Right lobe of liver (tissue), 6 donors: ENCODE data around the gene RFX3. TPM values are rescaled to one million over a fixed set of nuclear protein-coding genes. Genes with fewer than 3 reads are reported as not detected.

Experiments used
- ATAC-seq, 4 donors: fragments of 200-7000 bp; cut with Tn5 transposase; one replicate each; pipeline ENCODE4 v1.9.1; 2020; ENCODE audit warnings: mild to moderate bottlenecking in 4 of 4, moderate library complexity in 4 of 4
- DNase-seq, 3 donors: peaks; one replicate each; pipeline ENCODE4 v3.0.0-alpha.2; 2020
- H3K27ac ChIP-seq, 3 donors: fragments of 200-600 bp; one replicate each; pipeline ENCODE4 v1.8.0; 2022
- H3K27me3 ChIP-seq, 2 donors: fragments of 200-600 bp; one replicate each; pipeline ENCODE4 v1.8.0; 2022
- H3K36me3 ChIP-seq, 4 donors: fragments of 200-600 bp; sonication (generic) in 1 of 4; one replicate each; pipeline versions ENCODE4 v1.5.1 to v1.8.0; 2017 to 2022; ENCODE audit warnings: control low read depth in 1 of 4
- H3K4me1 ChIP-seq, 4 donors: fragments of 200-600 bp; sonication (generic) in 1 of 4; one replicate each; pipeline versions ENCODE4 v1.5.1 to v1.8.0; 2017 to 2022; ENCODE audit warnings: control low read depth in 1 of 4
- H3K4me3 ChIP-seq, 3 donors: fragments of 200-600 bp; one replicate each; pipeline ENCODE4 v1.8.0; 2022
- H3K9me3 ChIP-seq, 4 donors: fragments of 200-600 bp; sonication (generic) in 1 of 4; one replicate each; pipeline versions ENCODE4 v1.5.1 to v1.8.0; 2017 to 2022; ENCODE audit warnings: control low read depth in 1 of 4
- POLR2A ChIP-seq: fragments of 450-650 bp; IDR thresholded peaks from one replicate; pipeline ENCODE4 v1.6.1; 2017; ENCODE audit warnings: antibody characterized with exemption, mild to moderate bottlenecking
- WGBS: methylation state at CpG from one replicate; pipeline ENCODE4 v1.1.6; 2018; ENCODE audit warnings: low coverage, low lambda C conversion rate; ENCODE audit not compliant: insufficient coverage; ENCODE audit errors: missing lambda C conversion rate; 5-methylcytosine and 5-hydroxymethylcytosine counted together
- intact Hi-C, 2 donors: fragments of 100-400 bp; cut with DNase I; formaldehyde crosslinking; loops; one replicate each; pipeline versions ENCODE4 v1.11.2 to v1.14.1; 2022
- total RNA-seq, 6 experiments: library from RNA; depleted of rRNA in 2 of 6; stranded (reverse); fragments of >200 nt in 2 of 6; fragmentation: NEBNext Ultra II Directional in 3 of 6; extraction: Animal tissue kit (Norgen Biotek cat#: 25700) in 3 of 6; gene quantifications; one replicate each; pipeline versions ENCODE4 v1.1.0 to v1.2.4, GENCODE V29; 2016 to 2023
- TF ChIP-seq, protein P1 (sequence below), 4 donors: fragments of 200-600 bp in 3 of 4; fragments of 450-650 bp in 1 of 4; IDR thresholded peaks; one replicate each; pipeline versions ENCODE4 v1.5.1 to v1.8.0; 2016 to 2022; ENCODE audit warnings: antibody characterized with exemption in 4 of 4, mild to moderate bottlenecking in 2 of 4
- donor health status: DM: no; HTN: yes; CAD: no.
- donor health status: DM: no; HTN: no; CAD: no.
- donor health status: DM: no; HTN: no; CAD: no.
- donor health status: DM: no; HTN: yes; CAD: no.
- donor health status: DM: no; HTN: yes; CAD: no.

The RFX3 gene
- total RNA-seq, 6 experiments from 2014 or later = 1.4 to 2.5 (median 1.8) TPM

DNA sequence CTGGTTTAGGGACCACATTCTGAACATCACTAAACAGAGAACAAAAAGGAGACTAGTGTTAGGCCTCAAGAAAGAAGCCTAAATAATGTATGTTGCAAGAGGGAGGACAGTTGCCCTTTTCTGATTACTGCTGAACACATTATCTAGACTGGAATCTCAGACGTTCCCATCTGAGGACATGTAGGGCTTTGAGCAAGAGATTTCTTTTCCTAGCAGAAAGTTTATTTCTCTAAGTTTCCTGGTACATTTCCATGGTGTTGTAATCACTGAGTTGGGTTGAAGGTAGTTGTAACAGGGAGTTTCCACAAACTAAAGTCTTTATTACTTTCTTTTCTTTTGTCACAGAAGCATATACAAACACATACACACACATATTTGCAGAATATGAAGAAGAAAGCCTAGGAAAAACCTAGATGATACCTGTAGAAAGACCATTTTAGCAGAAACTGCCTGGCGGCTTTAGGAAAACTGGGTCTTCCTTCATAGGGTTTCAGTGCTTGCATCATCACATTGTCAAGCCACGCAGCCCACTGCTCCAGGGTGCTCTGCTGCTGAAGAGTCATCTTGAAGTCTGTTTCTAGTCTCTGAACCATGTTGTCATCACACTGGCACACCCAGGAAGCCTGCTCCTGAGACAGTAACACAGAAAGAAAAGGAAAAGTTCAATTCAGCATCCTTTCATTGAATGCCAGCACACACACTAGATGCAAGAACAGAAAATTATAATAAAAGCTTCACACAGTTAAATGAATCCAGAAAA lies 269.1 kb downstream of the RFX3 start:
- TF ChIP-seq, protein P1, sequence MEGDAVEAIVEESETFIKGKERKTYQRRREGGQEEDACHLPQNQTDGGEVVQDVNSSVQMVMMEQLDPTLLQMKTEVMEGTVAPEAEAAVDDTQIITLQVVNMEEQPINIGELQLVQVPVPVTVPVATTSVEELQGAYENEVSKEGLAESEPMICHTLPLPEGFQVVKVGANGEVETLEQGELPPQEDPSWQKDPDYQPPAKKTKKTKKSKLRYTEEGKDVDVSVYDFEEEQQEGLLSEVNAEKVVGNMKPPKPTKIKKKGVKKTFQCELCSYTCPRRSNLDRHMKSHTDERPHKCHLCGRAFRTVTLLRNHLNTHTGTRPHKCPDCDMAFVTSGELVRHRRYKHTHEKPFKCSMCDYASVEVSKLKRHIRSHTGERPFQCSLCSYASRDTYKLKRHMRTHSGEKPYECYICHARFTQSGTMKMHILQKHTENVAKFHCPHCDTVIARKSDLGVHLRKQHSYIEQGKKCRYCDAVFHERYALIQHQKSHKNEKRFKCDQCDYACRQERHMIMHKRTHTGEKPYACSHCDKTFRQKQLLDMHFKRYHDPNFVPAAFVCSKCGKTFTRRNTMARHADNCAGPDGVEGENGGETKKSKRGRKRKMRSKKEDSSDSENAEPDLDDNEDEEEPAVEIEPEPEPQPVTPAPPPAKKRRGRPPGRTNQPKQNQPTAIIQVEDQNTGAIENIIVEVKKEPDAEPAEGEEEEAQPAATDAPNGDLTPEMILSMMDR (IDR thresholded peaks at IDR 0.05) = no peak
- TF ChIP-seq POLR2A = no peak
- DNase-seq = no peak
- 89% methylated on average over 3 of the region's 3 CpGs for WGBS
- Histone ChIP-seq H3K9me3 (no peaks in the 10 kb centered on the region), H3K4me1 (no peaks in the 10 kb centered on the region), H3K4me3 (no peak overlapping the region), H3K27me3 (no peaks in the 10 kb centered on the region), H3K36me3 (no peaks in the 10 kb centered on the region), H3K27ac (no peak overlapping the region)
- intact Hi-C loops = no loop called here
- ATAC-seq = no peak

DNA sequence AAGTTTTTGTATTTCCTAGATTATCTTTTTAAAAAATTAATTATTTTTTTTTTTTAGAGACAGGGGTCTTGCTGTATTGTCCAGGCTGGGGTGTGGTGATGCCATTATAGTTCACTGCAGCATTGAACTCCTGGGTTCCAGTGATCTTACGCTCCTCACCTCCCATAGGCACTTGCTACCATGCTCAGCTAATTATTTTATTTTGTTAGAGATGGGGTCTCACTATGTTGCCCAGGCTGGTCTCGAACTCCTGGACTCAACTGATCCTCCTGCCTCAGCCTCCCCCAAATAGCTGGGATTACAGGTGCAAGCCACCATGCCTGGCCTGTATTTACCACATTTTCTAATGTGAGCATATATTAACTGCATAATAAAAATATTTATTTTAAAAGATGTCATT lies 274.5 kb downstream of the RFX3 start:
- DNase-seq (no peak), ATAC-seq (no peak)
- TF ChIP-seq POLR2A = no peak
- TF ChIP-seq, protein P1 (IDR thresholded peaks at IDR 0.05) = no peak
- no peaks in the 10 kb centered on the region for H3K27me3 ChIP-seq
- no peaks in the 10 kb centered on the region for H3K9me3 ChIP-seq
- no peak overlapping the region for H3K27ac ChIP-seq
- intact Hi-C loops = no loop called here
- 94% methylated on average over 2 of the region's 2 CpGs for WGBS
- no peak overlapping the region for H3K4me3 ChIP-seq
- no peaks in the 10 kb centered on the region for H3K36me3 ChIP-seq
- H3K4me1 ChIP-seq = no peaks in the 10 kb centered on the region

DNA sequence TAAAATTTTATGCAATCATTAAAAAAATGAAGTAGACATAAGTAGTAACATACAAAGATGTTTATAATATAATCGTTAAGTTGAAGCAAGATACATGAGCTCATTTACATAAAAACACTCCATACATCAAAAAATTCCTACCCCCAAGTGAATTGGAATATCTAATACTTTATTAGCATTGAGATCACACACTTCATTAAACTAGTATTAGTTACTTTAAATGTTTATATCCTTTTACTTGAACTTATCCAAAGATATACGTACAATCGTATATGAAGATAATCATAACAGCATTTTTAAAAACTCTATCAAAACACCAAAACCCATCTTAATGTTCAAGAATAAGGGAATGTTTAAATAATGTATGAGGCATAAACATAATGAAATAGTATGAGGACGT lies 275.1 kb downstream of the RFX3 start:
- Histone ChIP-seq H3K4me1 (no peaks in the 10 kb centered on the region), H3K27ac (no peak overlapping the region), H3K36me3 (no peaks in the 10 kb centered on the region), H3K4me3 (no peak overlapping the region), H3K9me3 (no peaks in the 10 kb centered on the region), H3K27me3 (no peaks in the 10 kb centered on the region)
- no peak for DNase-seq
- 84% methylated on average over 4 of the region's 4 CpGs for WGBS
- no peak for ATAC-seq
- intact Hi-C loops = no loop called here
- TF ChIP-seq POLR2A = no peak
- TF ChIP-seq, protein P1 (IDR thresholded peaks at IDR 0.05) = no peak

DNA sequence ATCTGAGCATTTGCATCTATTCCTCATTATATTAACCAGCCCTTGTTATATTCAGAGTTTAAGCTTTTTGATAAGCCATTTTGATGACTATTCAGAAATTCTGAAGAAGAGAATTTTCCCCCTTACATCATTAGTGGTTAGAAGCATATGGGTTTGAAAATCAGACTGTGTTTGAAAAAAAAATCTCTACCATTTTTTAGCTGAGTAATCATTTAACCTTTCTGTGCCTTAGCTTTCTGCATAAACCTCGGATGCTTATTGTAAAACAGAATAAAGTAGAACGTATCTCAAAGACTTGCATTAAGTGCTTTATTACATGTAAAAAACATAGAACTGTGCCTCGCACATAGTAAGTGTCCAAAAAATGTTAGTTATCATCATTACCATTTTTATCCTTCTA lies 278.6 kb downstream of the RFX3 start:
- no peaks in the 10 kb centered on the region for H3K9me3 ChIP-seq
- DNase-seq (no peak), ATAC-seq (no peak)
- no peak overlapping the region for H3K27ac ChIP-seq
- intact Hi-C loops = no loop called here
- no peaks in the 10 kb centered on the region for H3K27me3 ChIP-seq
- no peaks in the 10 kb centered on the region for H3K36me3 ChIP-seq
- H3K4me3 ChIP-seq = no peak overlapping the region
- 92% methylated on average over 3 of the region's 3 CpGs for WGBS
- no peaks in the 10 kb centered on the region for H3K4me1 ChIP-seq
- TF ChIP-seq POLR2A = no peak
- TF ChIP-seq, protein P1 (IDR thresholded peaks at IDR 0.05) = no peak
